ENCODE data around the gene EN1.

Gene EN1

GRCh38 chr2:118846953-118847761 lies at the start of gene EN1:
EN1 (minus strand) TSS chr2:118847648; CDS start chr2:118847167, 481 bp downstream.
- no peak for DNase-seq

GRCh38 chr2:118893100-118893499 lies 45.7 kb upstream of the EN1 start:
- DNase-seq, result no peak

GRCh38 chr2:118889995-118890394 lies 42.5 kb upstream of the EN1 start:
- DNase-seq, result no peak

- DNase-seq, result no peak
Observed at GRCh38 chr2:118883792-118884191, 36.3 kb upstream of the EN1 start.

GRCh38 chr2:118882693-118883336 lies 35.4 kb upstream of the EN1 start:
- DNase-seq, result peak; percentile 28

- DNase-seq, result peak; percentile 31
Observed at GRCh38 chr2:118881490-118882129, 34.2 kb upstream of the EN1 start.

- DNase-seq, result no peak
Observed at GRCh38 chr2:118880501-118880900, 33.1 kb upstream of the EN1 start.

GRCh38 chr2:118878531-118879149 lies 31.2 kb upstream of the EN1 start:
- no peak for DNase-seq

- no peak for DNase-seq
Observed at GRCh38 chr2:118875318-118875717, 27.9 kb upstream of the EN1 start.

- DNase-seq, result no peak
Observed at GRCh38 chr2:118874324-118874723, 26.9 kb upstream of the EN1 start.

GRCh38 chr2:118865106-118865505 lies 17.7 kb upstream of the EN1 start:
- DNase-seq, result peak; percentile 3

GRCh38 chr2:118864207-118864606 lies 16.8 kb upstream of the EN1 start:
- no peak for DNase-seq

GRCh38 chr2:118861731-118862130 lies 14.3 kb upstream of the EN1 start:
- DNase-seq, result no peak

GRCh38 chr2:118861242-118861641 lies 13.8 kb upstream of the EN1 start:
- no peak for DNase-seq

- DNase-seq, result no peak
Observed at GRCh38 chr2:118860506-118860905, 13.1 kb upstream of the EN1 start.

- DNase-seq, result no peak
Observed at GRCh38 chr2:118859157-118859770, 11.8 kb upstream of the EN1 start.

- DNase-seq, result no peak
Observed at GRCh38 chr2:118858485-118859156, 11.2 kb upstream of the EN1 start.

- DNase-seq, result no peak
Observed at GRCh38 chr2:118857677-118858484, 10.4 kb upstream of the EN1 start.

GRCh38 chr2:118856978-118857676 lies 9.7 kb upstream of the EN1 start:
- no peak for DNase-seq

- no peak for DNase-seq
Observed at GRCh38 chr2:118856330-118856977, 9.0 kb upstream of the EN1 start.
